Epithelial cell of esophagus (primary cell): ENCODE data around the gene AKAP13.

Experiments
- DNase-seq: peaks from one replicate; pipeline ENCODE4 v3.0.0; 2010; ENCODE audit warnings: low read depth
- H3K4me3 ChIP-seq: 2 replicates; pipeline ENCODE4 v1.5.1; 2011; ENCODE audit warnings: mild to moderate bottlenecking, low read length, control low read depth
- TF ChIP-seq, protein P1 (sequence below): IDR thresholded peaks from 2 replicates; pipeline ENCODE4 v1.5.1; 2011; ENCODE audit warnings: low read depth, mild to moderate bottlenecking, low read length, control low read depth, inconsistent platforms; ENCODE audit not compliant: insufficient read depth; ENCODE audit errors: missing control alignments

The AKAP13 gene

DNA sequence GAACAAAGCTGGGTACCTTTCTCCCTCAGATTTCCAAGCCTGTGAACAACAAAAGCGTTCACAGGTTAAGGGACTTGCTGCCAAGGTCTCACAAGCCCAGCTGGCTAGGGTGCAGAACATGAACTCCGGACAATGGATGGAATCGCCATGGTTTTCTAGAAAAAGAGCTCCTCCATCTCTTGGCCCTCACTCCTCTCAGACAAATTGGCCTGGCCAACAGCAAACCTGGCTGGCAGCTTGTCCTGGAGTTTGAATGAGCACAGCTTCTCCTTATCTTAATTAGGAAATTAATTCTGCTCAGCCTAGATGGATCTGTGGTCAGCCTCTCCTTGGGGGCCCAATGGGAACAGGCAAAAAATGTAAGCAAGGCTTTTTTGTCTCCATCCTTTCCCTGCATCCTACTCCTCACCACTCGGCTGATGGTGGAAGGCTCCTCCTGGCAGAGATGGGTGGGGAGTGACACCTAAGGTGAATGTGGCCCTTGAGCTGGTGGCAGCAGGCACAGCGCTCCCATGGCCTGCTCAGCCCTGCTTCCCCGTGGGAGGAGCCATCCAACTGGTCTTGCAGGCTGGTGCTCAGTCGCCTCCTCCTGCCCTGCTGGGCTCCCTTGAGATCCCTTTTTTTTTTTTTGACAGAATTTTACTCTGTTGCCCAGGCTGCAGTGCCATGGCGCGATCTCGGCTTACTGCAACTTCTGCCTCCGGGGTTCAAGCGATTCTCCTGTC is 408.5 kb downstream of the AKAP13 start:
- DNase-seq, result peak; percentile 67
- TF ChIP-seq, protein P1, sequence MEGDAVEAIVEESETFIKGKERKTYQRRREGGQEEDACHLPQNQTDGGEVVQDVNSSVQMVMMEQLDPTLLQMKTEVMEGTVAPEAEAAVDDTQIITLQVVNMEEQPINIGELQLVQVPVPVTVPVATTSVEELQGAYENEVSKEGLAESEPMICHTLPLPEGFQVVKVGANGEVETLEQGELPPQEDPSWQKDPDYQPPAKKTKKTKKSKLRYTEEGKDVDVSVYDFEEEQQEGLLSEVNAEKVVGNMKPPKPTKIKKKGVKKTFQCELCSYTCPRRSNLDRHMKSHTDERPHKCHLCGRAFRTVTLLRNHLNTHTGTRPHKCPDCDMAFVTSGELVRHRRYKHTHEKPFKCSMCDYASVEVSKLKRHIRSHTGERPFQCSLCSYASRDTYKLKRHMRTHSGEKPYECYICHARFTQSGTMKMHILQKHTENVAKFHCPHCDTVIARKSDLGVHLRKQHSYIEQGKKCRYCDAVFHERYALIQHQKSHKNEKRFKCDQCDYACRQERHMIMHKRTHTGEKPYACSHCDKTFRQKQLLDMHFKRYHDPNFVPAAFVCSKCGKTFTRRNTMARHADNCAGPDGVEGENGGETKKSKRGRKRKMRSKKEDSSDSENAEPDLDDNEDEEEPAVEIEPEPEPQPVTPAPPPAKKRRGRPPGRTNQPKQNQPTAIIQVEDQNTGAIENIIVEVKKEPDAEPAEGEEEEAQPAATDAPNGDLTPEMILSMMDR, result no peak
- no peak overlapping the region for H3K4me3 ChIP-seq

DNA sequence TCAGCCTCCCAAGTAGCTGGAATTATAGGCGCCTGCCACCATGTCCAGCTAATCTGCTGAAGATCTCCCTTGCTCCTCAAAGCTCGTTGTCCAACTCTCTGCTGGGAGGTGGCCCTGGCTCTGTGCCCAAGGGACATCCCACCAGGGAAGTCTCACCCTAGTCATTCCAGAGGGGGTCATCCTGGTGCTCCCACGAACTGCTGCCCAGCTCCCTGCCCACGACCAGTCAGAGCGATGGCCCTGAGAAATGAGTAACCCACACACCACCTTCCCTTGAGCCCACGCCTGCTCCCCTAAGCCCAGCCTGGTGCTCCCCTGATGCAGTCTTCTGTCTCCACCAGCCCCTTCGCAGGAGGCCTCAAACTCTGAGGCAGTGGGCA is 409.1 kb downstream of the AKAP13 start:
- H3K4me3 ChIP-seq, result no peak overlapping the region
- DNase-seq, result no peak
- TF ChIP-seq, protein P1, result no peak

DNA sequence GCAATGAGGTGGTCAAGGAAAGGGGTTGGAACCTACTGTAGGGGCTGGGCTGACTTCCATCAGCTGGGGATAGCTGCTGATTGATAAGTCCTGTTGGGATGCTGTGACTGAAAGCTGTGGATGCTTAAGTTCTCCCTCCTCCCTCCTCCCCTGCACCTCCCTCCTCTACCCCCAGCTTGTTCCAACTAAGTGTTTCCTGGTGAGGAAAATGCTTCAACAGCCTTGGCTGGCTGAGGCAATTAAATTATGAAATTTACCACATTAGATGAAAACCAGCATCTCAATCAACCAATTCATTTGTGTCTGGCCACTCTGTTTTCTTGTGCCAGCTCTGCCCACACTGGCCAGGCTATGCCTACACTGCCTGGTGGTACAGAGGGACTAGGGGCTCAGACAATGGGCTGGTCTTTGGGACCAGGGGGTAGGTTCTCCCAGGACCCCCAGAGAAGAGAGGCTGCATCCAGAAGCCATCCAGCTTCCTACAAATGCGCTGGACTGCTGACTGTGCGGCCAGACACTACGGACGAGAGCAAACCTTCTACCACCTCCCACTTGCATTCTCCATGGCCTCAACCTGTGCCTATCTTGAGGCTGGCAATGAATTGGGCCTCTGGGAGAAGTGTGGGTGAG is 411.8 kb downstream of the AKAP13 start:
- DNase-seq, result no peak
- H3K4me3 ChIP-seq, result no peak overlapping the region
- TF ChIP-seq, protein P1, result no peak

DNA sequence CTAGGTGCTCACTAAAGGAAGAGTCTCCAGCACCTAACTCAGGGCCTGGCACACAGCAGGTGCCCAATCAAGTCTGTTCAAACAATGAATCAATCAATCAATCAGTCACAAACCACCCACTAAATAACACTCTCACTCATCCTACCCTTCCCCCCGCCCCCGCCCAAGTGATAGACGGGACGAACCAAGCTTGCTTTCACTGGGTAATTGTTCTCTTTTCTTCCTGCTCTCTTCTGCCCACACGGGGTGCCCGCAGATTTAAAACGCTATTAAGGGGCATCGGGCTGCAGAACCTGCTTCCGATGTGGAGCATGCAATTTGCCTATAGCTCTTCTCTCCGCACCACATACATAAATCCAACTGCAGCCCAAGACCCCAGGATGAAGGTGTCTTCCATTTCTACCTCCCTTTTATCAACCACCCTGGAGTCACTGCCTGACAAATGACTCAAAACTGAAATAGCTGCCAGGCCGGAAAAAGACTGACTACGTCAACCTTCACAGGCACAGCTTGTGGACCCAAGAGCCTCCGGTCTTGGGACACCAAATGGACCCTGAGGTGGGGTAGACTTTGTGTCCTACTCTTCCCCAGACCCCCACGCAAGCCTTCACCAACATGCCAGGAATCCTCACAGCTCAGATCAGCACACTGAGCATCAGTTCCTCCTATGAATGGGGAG is 412.6 kb downstream of the AKAP13 start:
- TF ChIP-seq, protein P1, result no peak
- peak; percentile 45 for DNase-seq
- peak overlapping the region; percentile 66 for H3K4me3 ChIP-seq

DNA sequence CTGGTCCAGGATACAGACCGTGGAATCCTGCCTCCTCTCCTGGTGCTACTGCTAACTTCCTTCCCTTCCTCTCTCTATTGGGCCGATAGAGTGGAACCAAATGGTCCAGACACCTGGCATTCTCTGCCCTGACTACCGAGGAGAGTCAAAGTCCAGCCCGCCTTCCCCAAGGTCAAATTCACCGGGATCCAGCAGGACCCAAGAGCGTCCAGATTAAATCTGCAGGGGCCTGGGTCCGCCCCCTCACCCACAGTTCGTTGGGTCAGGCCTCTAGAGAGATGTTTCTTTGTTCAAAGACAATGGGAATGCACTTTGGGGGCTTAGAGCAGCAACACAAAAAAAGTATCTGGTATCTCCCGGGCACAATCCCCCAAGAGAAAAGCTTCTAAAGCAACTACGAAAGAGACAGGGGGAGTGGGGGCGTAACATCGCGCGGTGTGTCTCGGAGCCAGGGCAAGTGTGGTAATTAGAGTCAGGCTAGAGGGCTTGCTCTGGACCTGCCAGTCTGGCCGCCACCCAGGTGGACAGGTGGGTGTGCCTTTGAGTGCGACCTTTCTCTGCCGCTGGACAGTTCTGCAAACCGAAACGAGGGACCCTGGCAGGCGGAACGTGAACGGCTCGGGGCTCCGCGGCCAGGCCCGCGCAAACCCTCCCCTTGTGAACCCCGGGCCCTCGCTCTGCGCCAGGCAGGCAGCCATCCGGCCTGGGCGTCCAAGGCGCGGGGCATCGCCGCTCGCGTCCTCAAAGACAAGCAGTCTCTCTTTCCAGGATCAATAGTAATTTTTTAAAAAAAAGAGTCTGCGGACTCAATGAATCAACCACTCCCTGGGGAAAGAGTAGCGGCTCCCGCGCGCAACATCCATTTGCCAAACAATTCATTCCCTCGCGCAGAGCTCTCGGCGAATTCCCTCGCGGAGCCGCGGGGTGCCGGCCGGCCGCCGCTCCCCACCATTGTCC is 413.5 kb downstream of the AKAP13 start:
- peak; percentile 27 for DNase-seq
- TF ChIP-seq, protein P1, result no peak
- peak overlapping the region; percentile 66 for H3K4me3 ChIP-seq

DNA sequence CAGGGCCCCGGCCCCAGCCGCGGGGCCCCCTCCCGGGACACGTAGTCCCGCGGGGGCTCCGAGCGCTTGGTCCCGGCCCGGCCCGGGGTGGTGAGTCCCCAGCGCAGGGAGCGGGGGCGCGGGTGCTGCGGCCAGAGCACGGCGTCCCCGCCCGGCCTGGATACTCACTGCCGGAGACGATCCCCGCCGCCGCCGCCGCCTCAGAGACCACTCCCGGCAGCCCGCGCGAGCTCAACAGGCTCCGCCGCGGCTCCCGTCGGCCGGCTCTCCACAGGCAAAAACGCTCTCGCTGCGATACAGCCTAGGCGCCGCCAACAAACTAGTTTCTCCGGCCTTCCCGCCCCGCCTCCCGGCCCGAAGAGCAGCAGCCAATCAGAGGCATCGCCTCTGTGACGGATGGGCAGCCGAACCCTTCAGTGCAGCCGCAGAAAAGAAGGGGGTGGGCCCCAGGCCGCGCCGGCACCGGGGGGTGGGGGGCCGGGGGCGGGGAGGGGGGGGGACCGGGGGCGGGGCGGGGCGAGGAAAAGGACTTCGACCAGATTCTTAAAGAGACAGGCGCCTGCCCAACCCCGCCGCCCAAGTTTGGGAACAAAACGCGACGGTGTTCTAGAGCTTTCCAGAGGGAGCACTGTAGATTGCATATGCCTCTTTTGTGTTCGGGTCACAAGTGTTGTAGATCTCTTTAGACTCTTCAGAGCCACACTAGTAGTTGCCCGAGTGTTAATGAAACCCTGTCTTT is 414.4 kb downstream of the AKAP13 start, which contains the start of gene KLHL25:
Gene KLHL25 (minus strand): TSS at position 328 of the 739 bp plus-strand sequence. CDS start 25,115 bp downstream, outside the sequence.
- peak within 1 kb of the TSS; percentile 66 for H3K4me3 ChIP-seq
- TF ChIP-seq, protein P1, result no peak
- DNase-seq, result peak; percentile 97
